Measurements from ENCODE around the gene MEIOB. TPM values are rescaled to one million over a fixed set of nuclear protein-coding genes. Genes with fewer than 3 reads are reported as not detected.

MEIOB gene
- total RNA-seq, 1 experiment from 2014 or later: 1.3 TPM

GRCh38 chr16:1826691-1827573 lies 45.0 kb downstream of the MEIOB start, which contains the start of the genes FAHD1 and HAGH:
Gene FAHD1 (plus strand): TSS chr16:1827206. CDS start chr16:1827239, 33 bp downstream.
Gene HAGH (minus strand): TSS chr16:1826825. CDS start chr16:1826787, 38 bp downstream.
- H2BK15ac ChIP-seq (ENCODE audit: low read depth, low read length): no peak within 1 kb of the TSS
- H3T11ph ChIP-seq (ENCODE audit: low read length): no peak within 1 kb of the TSS
- H4K91ac ChIP-seq (ENCODE audit: insufficient read length, low read depth, low read length): no peak within 1 kb of the TSS
- peak within 1 kb of the TSS; percentile 91 to 94 for H3K4me3 Mint-ChIP-seq
- H4K5ac ChIP-seq (ENCODE audit: insufficient read length, low read depth, low read length): peak within 1 kb of the TSS; percentile 6
- H3K4me2 ChIP-seq (ENCODE audit: insufficient read depth, insufficient read length, low read length): peak within 1 kb of the TSS; percentile 96
- peak within 1 kb of the TSS; percentile 74 for H3K9ac ChIP-seq (ENCODE audit: extremely low read depth, insufficient read length, low read length)
- H3K9me3 Mint-ChIP-seq: no peaks in the 10 kb centered on the region; a peak in 1 of 5 replicates
- peak; percentile 96 for DNase-seq
- no peak within 1 kb of the TSS for H2AK5ac ChIP-seq (ENCODE audit: insufficient read length, low read length)
- H3K27me3 ChIP-seq (ENCODE audit: insufficient read depth, low read length): no peaks in the 10 kb centered on the region
- H3K27me3 Mint-ChIP-seq (ENCODE audit: low read depth): peaks cover 4% of the 10 kb centered on the region; the same call in 1 of the 2 replicates
- no peak within 1 kb of the TSS for H3K56ac ChIP-seq (ENCODE audit: insufficient read length, low read depth, low read length)
- H3K27ac Mint-ChIP-seq: peak within 1 kb of the TSS; percentile 72 to 93 (median 91); a peak in 5 of 7 replicates
- no peaks in the 10 kb centered on the region for H4K20me1 ChIP-seq (ENCODE audit: control insufficient read depth, insufficient read depth, insufficient read length)
- no peaks in the 10 kb centered on the region for H3K9me3 ChIP-seq (ENCODE audit: control insufficient read depth, low read depth, low read length)
- peak within 1 kb of the TSS; percentile 83 for H3K14ac ChIP-seq (ENCODE audit: insufficient read depth, low read length)
- H4K8ac ChIP-seq (replicated peaks; ENCODE audit: insufficient read length, low read depth, low read length): no peak within 1 kb of the TSS
- TF ChIP-seq CTCF (conservative IDR thresholded peaks at IDR 0.05): no peak
- H3K36me3 Mint-ChIP-seq (ENCODE audit: insufficient read depth in 1 of 3, low read depth in 3 of 3): peaks cover 0 to 4% (median 0%) of the 10 kb centered on the region in 3 experiments; a peak in 4 of 7 replicates
- peaks cover 2% of the 10 kb centered on the region; the same call in 1 of the 2 replicates for H3K4me1 ChIP-seq (ENCODE audit: insufficient read depth, low read length)
- H3K79me1 ChIP-seq (ENCODE audit: insufficient read depth, low read depth, low read length, poor library complexity, severe bottlenecking): peaks cover 10% of the 10 kb centered on the region
- H2BK120ac ChIP-seq (ENCODE audit: low read depth, low read length, poor library complexity, severe bottlenecking): no peak within 1 kb of the TSS
- peaks cover 4% of the 10 kb centered on the region; the same call in 1 of the 2 replicates for H3K79me2 ChIP-seq (ENCODE audit: insufficient read depth, low read length)
- peaks cover 11 to 18% of the 10 kb centered on the region in 2 experiments for H3K4me1 Mint-ChIP-seq
- H3K27ac ChIP-seq (ENCODE audit: insufficient read length, low read depth, low read length): no peak within 1 kb of the TSS
- no CpG with 5 or more reads among the region's 104 CpGs for WGBS (ENCODE audit: extremely low coverage, insufficient read length, low lambda C conversion rate)
- H3K18ac ChIP-seq (ENCODE audit: insufficient read length, low read depth, low read length): peak within 1 kb of the TSS; percentile 89
- H3K4ac ChIP-seq (ENCODE audit: low read depth, low read length): no peak within 1 kb of the TSS
- H2AFZ ChIP-seq (ENCODE audit: low read length): no peak within 1 kb of the TSS
- peaks cover 10% of the 10 kb centered on the region for H3K23me2 ChIP-seq (ENCODE audit: insufficient read length, low read depth, low read length, poor library complexity, severe bottlenecking)
- no peak within 1 kb of the TSS for H3K23ac ChIP-seq (ENCODE audit: insufficient read length, low read depth, low read length)
- H2BK5ac ChIP-seq (ENCODE audit: insufficient read length, low read length): no peak within 1 kb of the TSS
- no peak within 1 kb of the TSS for H2BK20ac ChIP-seq (ENCODE audit: low read depth, low read length, poor library complexity, severe bottlenecking)
- H2BK12ac ChIP-seq (ENCODE audit: insufficient read length, low read depth, low read length): no peak within 1 kb of the TSS

Measured in H9 (cell line).